ENCODE results near the gene PLA2G2D.

The PLA2G2D gene

DNA sequence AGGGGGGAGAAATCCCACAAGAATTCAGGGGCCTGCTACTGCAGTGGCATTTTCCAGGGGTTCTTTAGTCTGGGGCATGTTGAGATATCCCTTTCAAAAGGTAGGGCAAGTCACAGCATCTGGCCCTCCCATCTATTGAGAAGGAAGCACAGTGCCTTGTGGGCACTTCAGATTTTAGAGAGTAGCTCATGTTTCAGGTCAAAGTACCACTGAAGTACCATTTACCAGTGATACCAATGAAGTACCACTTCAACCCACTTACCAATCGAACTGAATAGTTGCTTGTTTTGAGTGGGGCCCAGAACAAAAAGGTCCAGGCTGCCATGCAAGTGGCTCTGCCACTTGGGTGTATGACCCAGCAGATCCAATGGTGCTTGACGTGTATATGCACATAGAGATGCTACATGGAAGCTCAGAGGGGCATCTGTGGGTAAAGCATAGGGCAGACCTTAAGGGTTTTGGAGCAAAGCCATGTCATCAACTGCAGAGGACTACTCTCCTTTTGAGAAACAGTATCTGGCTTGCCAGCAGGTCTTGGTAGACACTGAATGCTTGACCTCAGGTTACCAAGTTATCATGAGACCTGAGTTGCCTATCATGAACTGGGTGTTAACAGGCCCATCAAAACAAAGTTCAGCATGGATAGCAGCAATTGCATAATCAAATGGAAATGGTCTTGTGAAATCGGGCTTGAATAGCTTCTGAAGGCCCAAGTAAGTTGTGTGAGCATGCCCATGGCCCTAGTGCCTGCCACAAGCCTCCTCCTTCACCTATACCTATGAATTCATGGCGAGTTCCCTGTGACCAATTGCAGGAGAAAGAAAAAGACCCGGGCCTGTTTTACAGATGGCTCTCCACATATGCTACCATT is 23.5 kb downstream of the PLA2G2D start:
- Histone ChIP-seq H3K23ac (ENCODE audit: low read length) (no peak overlapping the region), H3K4me2 (ENCODE audit: low read length) (no peak overlapping the region), H3K79me1 (ENCODE audit: low read length) (no peaks in the 10 kb centered on the region), H3K79me2 (ENCODE audit: control insufficient read depth, insufficient read depth, low read length) (no peaks in the 10 kb centered on the region), H2AK5ac (ENCODE audit: low read length) (no peak overlapping the region), H3K27ac (ENCODE audit: low read depth, low read length) (no peak overlapping the region), H2BK120ac (ENCODE audit: low read depth, low read length) (no peak overlapping the region), H3K4me1 (ENCODE audit: control insufficient read depth, low read depth, low read length) (no peaks in the 10 kb centered on the region), H3K56ac (ENCODE audit: low read length) (no peak overlapping the region), H3K27me3 (ENCODE audit: insufficient read depth, low read length, poor library complexity) (no peaks in the 10 kb centered on the region), H2BK15ac (replicated peaks; ENCODE audit: low read depth) (no peak overlapping the region), H4K5ac (ENCODE audit: low read length) (no peak overlapping the region), H3K4me3 (ENCODE audit: low read length) (no peak overlapping the region), H3K18ac (ENCODE audit: low read length) (no peak overlapping the region), H3K9ac (ENCODE audit: low read length) (no peak overlapping the region), H3K36me3 (ENCODE audit: control insufficient read depth, insufficient read depth, low read length) (no peaks in the 10 kb centered on the region), H4K8ac (ENCODE audit: low read depth, low read length) (no peak overlapping the region), H2BK5ac (ENCODE audit: low read length) (no peak overlapping the region), H3K4ac (ENCODE audit: low read depth, low read length) (no peak overlapping the region)
- no peak for DNase-seq
- no CpG with 5 or more reads among the region's 5 CpGs for WGBS (ENCODE audit: extremely low coverage, insufficient coverage, low lambda C conversion rate)

GRCh38 chr1:20093940-20094391 is 25.4 kb downstream of the PLA2G2D start:
- WGBS (ENCODE audit: extremely low coverage, insufficient coverage, low lambda C conversion rate) = no CpG with 5 or more reads among the region's 5 CpGs
- Histone ChIP-seq H3K4me3 (ENCODE audit: low read length) (no peak overlapping the region), H3K79me1 (ENCODE audit: low read length) (no peaks in the 10 kb centered on the region), H3K56ac (ENCODE audit: low read length) (no peak overlapping the region), H3K9ac (ENCODE audit: low read length) (no peak overlapping the region), H2BK15ac (replicated peaks; ENCODE audit: low read depth) (no peak overlapping the region), H3K27me3 (ENCODE audit: insufficient read depth, low read length, poor library complexity) (no peaks in the 10 kb centered on the region), H4K5ac (ENCODE audit: low read length) (no peak overlapping the region), H3K27ac (ENCODE audit: low read depth, low read length) (no peak overlapping the region), H3K36me3 (ENCODE audit: control insufficient read depth, insufficient read depth, low read length) (no peaks in the 10 kb centered on the region), H3K79me2 (ENCODE audit: control insufficient read depth, insufficient read depth, low read length) (no peaks in the 10 kb centered on the region), H3K4me2 (ENCODE audit: low read length) (no peak overlapping the region), H3K23ac (ENCODE audit: low read length) (no peak overlapping the region), H4K8ac (ENCODE audit: low read depth, low read length) (no peak overlapping the region), H2BK120ac (ENCODE audit: low read depth, low read length) (no peak overlapping the region), H2BK5ac (ENCODE audit: low read length) (no peak overlapping the region), H3K4ac (ENCODE audit: low read depth, low read length) (no peak overlapping the region), H3K18ac (ENCODE audit: low read length) (no peak overlapping the region), H3K4me1 (ENCODE audit: control insufficient read depth, low read depth, low read length) (no peaks in the 10 kb centered on the region), H2AK5ac (ENCODE audit: low read length) (no peak overlapping the region)
- no peak for DNase-seq

- Histone ChIP-seq H2BK5ac (ENCODE audit: low read length) (no peak overlapping the region), H4K5ac (ENCODE audit: low read length) (no peak overlapping the region), H3K79me1 (ENCODE audit: low read length) (no peaks in the 10 kb centered on the region), H3K79me2 (ENCODE audit: control insufficient read depth, insufficient read depth, low read length) (no peaks in the 10 kb centered on the region), H3K56ac (ENCODE audit: low read length) (no peak overlapping the region), H3K4me2 (ENCODE audit: low read length) (no peak overlapping the region), H2AK5ac (ENCODE audit: low read length) (no peak overlapping the region), H3K4me3 (ENCODE audit: low read length) (no peak overlapping the region), H3K27ac (ENCODE audit: low read depth, low read length) (no peak overlapping the region), H2BK15ac (replicated peaks; ENCODE audit: low read depth) (no peak overlapping the region), H3K9ac (ENCODE audit: low read length) (no peak overlapping the region), H2BK120ac (ENCODE audit: low read depth, low read length) (no peak overlapping the region), H4K8ac (ENCODE audit: low read depth, low read length) (no peak overlapping the region), H3K18ac (ENCODE audit: low read length) (no peak overlapping the region), H3K27me3 (ENCODE audit: insufficient read depth, low read length, poor library complexity) (no peaks in the 10 kb centered on the region), H3K4me1 (ENCODE audit: control insufficient read depth, low read depth, low read length) (no peaks in the 10 kb centered on the region), H3K36me3 (ENCODE audit: control insufficient read depth, insufficient read depth, low read length) (no peaks in the 10 kb centered on the region), H3K4ac (ENCODE audit: low read depth, low read length) (no peak overlapping the region), H3K23ac (ENCODE audit: low read length) (no peak overlapping the region)
- no CpG with 5 or more reads among the region's 5 CpGs for WGBS (ENCODE audit: extremely low coverage, insufficient coverage, low lambda C conversion rate)
- DNase-seq = no peak
These were observed 26.0 kb downstream of the PLA2G2D start for GRCh38 chr1:20093303-20093702.

DNA sequence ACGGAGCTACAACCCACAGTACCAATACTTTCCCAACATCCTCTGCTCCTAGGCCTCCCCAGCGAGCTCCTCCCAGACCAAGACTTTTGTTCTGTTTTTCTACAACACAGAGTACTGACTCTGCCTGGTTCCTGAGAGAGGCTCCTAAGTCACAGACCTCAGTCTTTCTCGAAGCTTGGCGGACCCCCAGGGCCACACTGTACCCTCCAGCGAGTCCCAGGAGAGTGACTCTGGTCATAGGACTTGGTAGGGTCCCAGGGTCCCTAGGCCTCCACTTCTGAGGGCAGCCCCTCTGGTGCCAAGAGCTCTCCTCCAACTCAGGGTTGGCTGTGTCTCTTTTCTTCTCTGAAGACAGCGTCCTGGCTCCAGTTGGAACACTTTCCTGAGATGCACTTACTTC is 28.7 kb downstream of the PLA2G2D start:
- no peak overlapping the region for H3K4me3 ChIP-seq (ENCODE audit: low read length)
- H3K23ac ChIP-seq (ENCODE audit: low read length) = no peak overlapping the region
- no peak overlapping the region for H3K18ac ChIP-seq (ENCODE audit: low read length)
- no peaks in the 10 kb centered on the region for H3K27me3 ChIP-seq (ENCODE audit: insufficient read depth, low read length, poor library complexity)
- H2BK120ac ChIP-seq (ENCODE audit: low read depth, low read length) = no peak overlapping the region
- H3K56ac ChIP-seq (ENCODE audit: low read length) = no peak overlapping the region
- H3K9ac ChIP-seq (ENCODE audit: low read length) = no peak overlapping the region
- H3K79me1 ChIP-seq (ENCODE audit: low read length) = no peaks in the 10 kb centered on the region
- DNase-seq = no peak
- H3K27ac ChIP-seq (ENCODE audit: low read depth, low read length) = no peak overlapping the region
- H3K4me1 ChIP-seq (ENCODE audit: control insufficient read depth, low read depth, low read length) = no peaks in the 10 kb centered on the region
- no CpG with 5 or more reads among the region's 6 CpGs for WGBS (ENCODE audit: extremely low coverage, insufficient coverage, low lambda C conversion rate)
- no peaks in the 10 kb centered on the region for H3K79me2 ChIP-seq (ENCODE audit: control insufficient read depth, insufficient read depth, low read length)
- H3K4me2 ChIP-seq (ENCODE audit: low read length) = no peak overlapping the region
- H3K4ac ChIP-seq (ENCODE audit: low read depth, low read length) = no peak overlapping the region
- H3K36me3 ChIP-seq (ENCODE audit: control insufficient read depth, insufficient read depth, low read length) = no peaks in the 10 kb centered on the region
- no peak overlapping the region for H2AK5ac ChIP-seq (ENCODE audit: low read length)
- H2BK15ac ChIP-seq (replicated peaks; ENCODE audit: low read depth) = no peak overlapping the region
- H2BK5ac ChIP-seq (ENCODE audit: low read length) = no peak overlapping the region
- no peak overlapping the region for H4K5ac ChIP-seq (ENCODE audit: low read length)
- no peak overlapping the region for H4K8ac ChIP-seq (ENCODE audit: low read depth, low read length)

- no peak overlapping the region for H4K5ac ChIP-seq (ENCODE audit: low read length)
- H3K9ac ChIP-seq (ENCODE audit: low read length) = no peak overlapping the region
- no peaks in the 10 kb centered on the region for H3K79me2 ChIP-seq (ENCODE audit: control insufficient read depth, insufficient read depth, low read length)
- no peak overlapping the region for H2BK15ac ChIP-seq (replicated peaks; ENCODE audit: low read depth)
- no peaks in the 10 kb centered on the region for H3K4me1 ChIP-seq (ENCODE audit: control insufficient read depth, low read depth, low read length)
- no peak for DNase-seq
- no peaks in the 10 kb centered on the region for H3K27me3 ChIP-seq (ENCODE audit: insufficient read depth, low read length, poor library complexity)
- H3K4me2 ChIP-seq (ENCODE audit: low read length) = no peak overlapping the region
- H3K27ac ChIP-seq (ENCODE audit: low read depth, low read length) = no peak overlapping the region
- no peak overlapping the region for H2BK5ac ChIP-seq (ENCODE audit: low read length)
- H3K56ac ChIP-seq (ENCODE audit: low read length) = no peak overlapping the region
- no peak overlapping the region for H3K18ac ChIP-seq (ENCODE audit: low read length)
- H3K4ac ChIP-seq (ENCODE audit: low read depth, low read length) = no peak overlapping the region
- no peak overlapping the region for H2BK120ac ChIP-seq (ENCODE audit: low read depth, low read length)
- H3K4me3 ChIP-seq (ENCODE audit: low read length) = no peak overlapping the region
- no CpG with 5 or more reads among the region's 3 CpGs for WGBS (ENCODE audit: extremely low coverage, insufficient coverage, low lambda C conversion rate)
- no peaks in the 10 kb centered on the region for H3K79me1 ChIP-seq (ENCODE audit: low read length)
- H3K36me3 ChIP-seq (ENCODE audit: control insufficient read depth, insufficient read depth, low read length) = no peaks in the 10 kb centered on the region
- no peak overlapping the region for H2AK5ac ChIP-seq (ENCODE audit: low read length)
- no peak overlapping the region for H4K8ac ChIP-seq (ENCODE audit: low read depth, low read length)
- no peak overlapping the region for H3K23ac ChIP-seq (ENCODE audit: low read length)
These were observed 29.2 kb downstream of the PLA2G2D start for GRCh38 chr1:20090119-20090518.
